SK-N-SH (cell line): ENCODE measurements around the gene DDX31. TPM values are rescaled to one million over a fixed set of nuclear protein-coding genes. Genes with fewer than 3 reads are reported as not detected.

ENCODE experiments used
- CTCF ChIA-PET: fragments of 300-600, 350-600 bp; formaldehyde crosslinking; extraction: SDS; loops from one replicate; lab custom pipeline; 2021; lab: Yijun Ruan, JAX
- POLR2A ChIA-PET: fragments of 350-600 bp; sonication (Branson Sonifier 250); formaldehyde crosslinking; extraction: SDS; loops from one replicate; lab custom pipeline; 2020; ENCODE audit warnings: antibody characterized with exemption, inconsistent platforms; lab: Yijun Ruan, JAX
- DNase-seq: peaks from one replicate; pipeline ENCODE4 v3.0.0; 2012
- H2AFZ ChIP-seq: fragments of 200-600 bp; sonication (generic); 2 replicates; pipeline ENCODE4 v1.8.1; 2016; ENCODE audit warnings: antibody characterized with exemption, mild to moderate bottlenecking, low read depth
- H3F3A ChIP-seq: fragments of 200-600 bp; sonication (generic); replicated peaks from 2 replicates; pipeline ENCODE3; 2016; ENCODE audit warnings: antibody characterized with exemption, mild to moderate bottlenecking; ENCODE audit not compliant: insufficient read depth
- H3K27ac ChIP-seq, 2 experiments: fragments of 200-500 bp in 1 of 2; fragments of 200-600 bp in 1 of 2; sonication (Bioruptor generic) in 1 of 2; sonication (generic), shearing (Covaris generic) in 1 of 2; 2 replicates each; pipeline versions ENCODE4 v1.5.1 to v1.6.1; 2014 to 2016; ENCODE audit warnings: low read depth in 2 of 2, inconsistent platforms in 1 of 2, low read length in 1 of 2, mild to moderate bottlenecking in 1 of 2, mixed read lengths in 1 of 2
- H3K27me3 ChIP-seq: fragments of 200-600 bp; sonication (generic), shearing (Covaris generic); 2 replicates; pipeline ENCODE4 v1.6.1; 2016; ENCODE audit warnings: mixed run types; ENCODE audit not compliant: insufficient read depth
- H3K36me3 ChIP-seq, 2 experiments: fragments of 200-500 bp in 1 of 2; fragments of 200-600 bp in 1 of 2; sonication (Bioruptor generic) in 1 of 2; sonication (generic) in 1 of 2; replicated peaks in 1 of 2; 2 replicates each; pipeline versions ENCODE3 to v1.5.1; 2014 to 2016; ENCODE audit warnings: low read length in 1 of 2, mild to moderate bottlenecking in 1 of 2; ENCODE audit not compliant: insufficient read depth in 2 of 2, control insufficient read depth in 1 of 2
- H3K4me1 ChIP-seq, 2 experiments: fragments of 200-500 bp in 1 of 2; fragments of 200-600 bp in 1 of 2; sonication (Bioruptor generic) in 1 of 2; sonication (generic), shearing (Covaris generic) in 1 of 2; 2 replicates each; pipeline versions ENCODE4 v1.5.1 to v1.6.1; 2014 to 2016; ENCODE audit warnings: low read depth in 1 of 2, low read length in 1 of 2, mixed run types in 1 of 2; ENCODE audit not compliant: insufficient read depth in 2 of 2, control insufficient read depth in 1 of 2
- H3K4me2 ChIP-seq: fragments of 200-600 bp; sonication (generic), shearing (Covaris generic); 2 replicates; pipeline ENCODE4 v1.6.1; 2017; ENCODE audit warnings: mixed run types
- H3K4me3 ChIP-seq, 2 experiments: fragments of 200-500 bp in 1 of 2; fragments of 200-600 bp in 1 of 2; sonication (Bioruptor generic) in 1 of 2; sonication (generic), shearing (Covaris generic) in 1 of 2; 2 replicates each; pipeline versions ENCODE4 v1.5.1 to v1.8.1; 2014 to 2016; ENCODE audit warnings: low read depth in 2 of 2, inconsistent platforms in 1 of 2, low read length in 1 of 2, mild to moderate bottlenecking in 1 of 2, mixed read lengths in 1 of 2, moderate library complexity in 1 of 2
- H3K79me2 ChIP-seq: fragments of 200-600 bp; sonication (generic); 2 replicates; pipeline ENCODE4 v1.8.1; 2017; ENCODE audit warnings: mild to moderate bottlenecking; ENCODE audit not compliant: insufficient read depth
- H3K9ac ChIP-seq: fragments of 200-600 bp; sonication (generic); 2 replicates; pipeline ENCODE4 v1.6.1; 2017; ENCODE audit warnings: mixed run types
- H3K9me2 ChIP-seq: fragments of 200-600 bp; sonication (generic); 2 replicates; pipeline ENCODE4 v1.6.1; 2017; ENCODE audit warnings: mixed run types
- H3K9me3 ChIP-seq: fragments of 200-600 bp; sonication (generic); 2 replicates; pipeline ENCODE4 v1.6.1; 2017; ENCODE audit warnings: mixed run types, mild to moderate bottlenecking, moderate library complexity
- H4K20me1 ChIP-seq: fragments of 200-600 bp; sonication (generic); 2 replicates; pipeline ENCODE4 v1.6.1; 2017; ENCODE audit warnings: mild to moderate bottlenecking, mixed run types; ENCODE audit not compliant: insufficient read depth
- EZH2phosphoT487 ChIP-seq: fragments of 200-600 bp; sonication (generic); IDR thresholded peaks from 2 replicates; pipeline ENCODE4 v1.6.1; 2017; ENCODE audit warnings: low read depth, mixed run types, mild to moderate bottlenecking, antibody characterized with exemption, moderate library complexity, borderline replicate concordance
- FOXJ3 ChIP-seq: sonication (generic); formaldehyde crosslinking; IDR thresholded peaks from 2 replicates; pipeline ENCODE4 v1.5.1; 2020; ENCODE audit warnings: mild to moderate bottlenecking, missing genetic modification reagents
- GATA2 ChIP-seq: sonication (generic); formaldehyde crosslinking; IDR thresholded peaks from 2 replicates; pipeline ENCODE4 v1.5.0; 2020; ENCODE audit warnings: mild to moderate bottlenecking, missing genetic modification reagents
- IRF3 ChIP-seq: fragments of 150-350 bp; IDR thresholded peaks from 2 replicates; pipeline ENCODE4 v1.6.1; 2016; ENCODE audit warnings: mild to moderate bottlenecking, low read depth, low read length
- MEF2A ChIP-seq: IDR thresholded peaks from 2 replicates; pipeline ENCODE4 v1.4.0; 2012; ENCODE audit warnings: low read depth, borderline replicate concordance
- MXI1 ChIP-seq: IDR thresholded peaks from 2 replicates; pipeline ENCODE4 v1.6.1; 2012; ENCODE audit warnings: mild to moderate bottlenecking, low read depth, low read length, improper control_type of control experiment
- NFIC ChIP-seq: IDR thresholded peaks from 2 replicates; pipeline ENCODE4 v1.4.0; 2012; ENCODE audit warnings: borderline replicate concordance
- POLR2AphosphoS5 ChIP-seq: IDR thresholded peaks from 2 replicates; pipeline ENCODE4 v1.6.1; 2012; ENCODE audit warnings: low read depth, low read length
- RCOR1 ChIP-seq: fragments of 150-350 bp; IDR thresholded peaks from 2 replicates; pipeline ENCODE4 v1.6.1; 2017; ENCODE audit warnings: antibody characterized with exemption, low read length
- RXRA ChIP-seq: IDR thresholded peaks from 2 replicates; pipeline ENCODE4 v1.4.0; 2012; ENCODE audit warnings: low read depth, mild to moderate bottlenecking, borderline replicate concordance
- SIN3A ChIP-seq: IDR thresholded peaks from 2 replicates; pipeline ENCODE4 v1.6.1; 2012; ENCODE audit warnings: low read depth, mild to moderate bottlenecking, low read length, moderate library complexity, borderline replicate concordance
- TAF1 ChIP-seq: IDR thresholded peaks from 2 replicates; pipeline ENCODE4 v1.6.1; 2012; ENCODE audit warnings: low read depth, mild to moderate bottlenecking, low read length, moderate library complexity, borderline replicate concordance
- USF1 ChIP-seq: IDR thresholded peaks from 2 replicates; pipeline ENCODE4 v1.4.0; 2012; ENCODE audit warnings: low read depth, borderline replicate concordance
- WGBS: methylation state at CpG from one replicate; pipeline ENCODE4 v1.1.6; 2017; ENCODE audit warnings: low lambda C conversion rate; 5-methylcytosine and 5-hydroxymethylcytosine counted together
- polyA plus RNA-seq, 3 experiments: library from polyadenylated mRNA; depleted of rRNA; stranded (reverse); fragments of >200 nt; gene quantifications; 2 replicates each; pipeline ENCODE4 v1.2.3, GENCODE V29; 2012
- TF ChIP-seq, protein P1 (sequence below): IDR thresholded peaks from 2 replicates; pipeline ENCODE4 v1.4.0; 2012; ENCODE audit warnings: low read depth
- TF ChIP-seq, protein P2 (sequence below): IDR thresholded peaks from 2 replicates; pipeline ENCODE4; 2012
- TF ChIP-seq, protein P3 (sequence below): fragments of 200-600 bp; sonication (generic); IDR thresholded peaks from 2 replicates; pipeline ENCODE4 v1.6.1; 2017; ENCODE audit warnings: antibody characterized with exemption, mild to moderate bottlenecking, moderate library complexity
- TF ChIP-seq, protein P4 (sequence below): IDR thresholded peaks from 2 replicates; pipeline ENCODE4 v1.6.1; 2012; ENCODE audit warnings: mild to moderate bottlenecking, low read depth, low read length, moderate library complexity

The DDX31 gene
- polyA plus RNA-seq, 1 of the 3 experiments (the other 2 are of a cell fraction), result 13.9 TPM

DNA sequence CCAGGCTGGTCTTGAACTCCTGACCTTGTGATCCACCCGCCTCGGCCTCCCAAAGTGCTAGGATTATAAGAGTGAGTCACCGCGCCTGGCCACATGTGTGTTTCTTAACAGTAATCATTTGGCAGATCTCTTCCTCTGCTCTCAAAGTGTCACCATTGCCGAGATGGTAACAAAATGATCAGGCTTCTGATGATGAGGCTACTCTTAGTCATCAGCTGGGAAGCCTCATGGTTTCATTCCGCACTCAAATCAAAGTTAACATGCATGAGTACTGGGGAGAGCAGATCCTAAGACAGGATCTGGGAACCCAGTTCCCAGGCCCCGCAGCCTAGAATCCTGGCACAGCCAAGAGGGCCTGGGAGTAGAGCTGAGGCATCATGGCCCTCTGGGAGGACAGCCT lies 60.0 kb downstream of the DDX31 start (continued):
- TF ChIP-seq, protein P1, sequence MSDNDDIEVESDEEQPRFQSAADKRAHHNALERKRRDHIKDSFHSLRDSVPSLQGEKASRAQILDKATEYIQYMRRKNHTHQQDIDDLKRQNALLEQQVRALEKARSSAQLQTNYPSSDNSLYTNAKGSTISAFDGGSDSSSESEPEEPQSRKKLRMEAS, result peak; percentile 44; the same call in 1 of the 2 replicates
- TF ChIP-seq, protein P2, sequence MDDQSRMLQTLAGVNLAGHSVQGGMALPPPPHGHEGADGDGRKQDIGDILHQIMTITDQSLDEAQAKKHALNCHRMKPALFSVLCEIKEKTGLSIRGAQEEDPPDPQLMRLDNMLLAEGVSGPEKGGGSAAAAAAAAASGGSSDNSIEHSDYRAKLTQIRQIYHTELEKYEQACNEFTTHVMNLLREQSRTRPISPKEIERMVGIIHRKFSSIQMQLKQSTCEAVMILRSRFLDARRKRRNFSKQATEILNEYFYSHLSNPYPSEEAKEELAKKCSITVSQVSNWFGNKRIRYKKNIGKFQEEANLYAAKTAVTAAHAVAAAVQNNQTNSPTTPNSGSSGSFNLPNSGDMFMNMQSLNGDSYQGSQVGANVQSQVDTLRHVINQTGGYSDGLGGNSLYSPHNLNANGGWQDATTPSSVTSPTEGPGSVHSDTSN, result peak; percentile 69
- TF ChIP-seq, protein P3, sequence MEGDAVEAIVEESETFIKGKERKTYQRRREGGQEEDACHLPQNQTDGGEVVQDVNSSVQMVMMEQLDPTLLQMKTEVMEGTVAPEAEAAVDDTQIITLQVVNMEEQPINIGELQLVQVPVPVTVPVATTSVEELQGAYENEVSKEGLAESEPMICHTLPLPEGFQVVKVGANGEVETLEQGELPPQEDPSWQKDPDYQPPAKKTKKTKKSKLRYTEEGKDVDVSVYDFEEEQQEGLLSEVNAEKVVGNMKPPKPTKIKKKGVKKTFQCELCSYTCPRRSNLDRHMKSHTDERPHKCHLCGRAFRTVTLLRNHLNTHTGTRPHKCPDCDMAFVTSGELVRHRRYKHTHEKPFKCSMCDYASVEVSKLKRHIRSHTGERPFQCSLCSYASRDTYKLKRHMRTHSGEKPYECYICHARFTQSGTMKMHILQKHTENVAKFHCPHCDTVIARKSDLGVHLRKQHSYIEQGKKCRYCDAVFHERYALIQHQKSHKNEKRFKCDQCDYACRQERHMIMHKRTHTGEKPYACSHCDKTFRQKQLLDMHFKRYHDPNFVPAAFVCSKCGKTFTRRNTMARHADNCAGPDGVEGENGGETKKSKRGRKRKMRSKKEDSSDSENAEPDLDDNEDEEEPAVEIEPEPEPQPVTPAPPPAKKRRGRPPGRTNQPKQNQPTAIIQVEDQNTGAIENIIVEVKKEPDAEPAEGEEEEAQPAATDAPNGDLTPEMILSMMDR, result no peak
- TF ChIP-seq MEF2A (no peak), MXI1 (no peak), RXRA (peak; percentile 82)

DNA sequence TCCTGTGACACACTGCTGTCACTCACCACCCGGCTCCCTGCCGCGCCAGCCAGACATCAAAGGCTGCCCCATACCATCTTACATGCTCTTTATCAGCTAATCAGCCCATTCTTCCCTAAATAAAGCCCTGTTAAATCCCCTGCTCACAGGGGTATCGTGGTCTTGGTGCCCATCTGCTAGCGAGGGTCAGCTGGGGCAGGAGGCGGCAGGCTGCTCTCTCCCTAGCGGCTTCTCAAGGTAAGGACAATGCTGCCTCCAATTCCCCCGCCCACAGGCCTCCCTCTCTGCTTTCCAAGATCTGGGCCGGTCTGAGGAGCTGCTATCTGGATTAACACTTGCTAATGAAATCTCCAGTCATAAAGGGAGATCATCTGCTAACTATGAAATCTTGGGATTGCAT lies 60.6 kb downstream of the DDX31 start:
- peaks cover 6% of the 10 kb centered on the region for H3F3A ChIP-seq
- peak overlapping the region in 1 of 2 experiments; percentile 77; a peak in 2 of 4 replicates for H3K27ac ChIP-seq
- H3K27me3 ChIP-seq, result no peaks in the 10 kb centered on the region
- no peaks in the 10 kb centered on the region for H3K79me2 ChIP-seq
- no peak overlapping the region for H3K9ac ChIP-seq
- H3K9me2 ChIP-seq, result no peaks in the 10 kb centered on the region
- DNase-seq, result no peak
- TF ChIP-seq RCOR1, result no peak
- no peak for TF ChIP-seq TAF1
- TF ChIP-seq GATA2 (CRISPR knock-in tag), result no peak
- TF ChIP-seq POLR2AphosphoS5, result no peak
- TF ChIP-seq EZH2phosphoT487, result no peak
- no peak for TF ChIP-seq SIN3A
- TF ChIP-seq MXI1, result no peak
- TF ChIP-seq, protein P4, sequence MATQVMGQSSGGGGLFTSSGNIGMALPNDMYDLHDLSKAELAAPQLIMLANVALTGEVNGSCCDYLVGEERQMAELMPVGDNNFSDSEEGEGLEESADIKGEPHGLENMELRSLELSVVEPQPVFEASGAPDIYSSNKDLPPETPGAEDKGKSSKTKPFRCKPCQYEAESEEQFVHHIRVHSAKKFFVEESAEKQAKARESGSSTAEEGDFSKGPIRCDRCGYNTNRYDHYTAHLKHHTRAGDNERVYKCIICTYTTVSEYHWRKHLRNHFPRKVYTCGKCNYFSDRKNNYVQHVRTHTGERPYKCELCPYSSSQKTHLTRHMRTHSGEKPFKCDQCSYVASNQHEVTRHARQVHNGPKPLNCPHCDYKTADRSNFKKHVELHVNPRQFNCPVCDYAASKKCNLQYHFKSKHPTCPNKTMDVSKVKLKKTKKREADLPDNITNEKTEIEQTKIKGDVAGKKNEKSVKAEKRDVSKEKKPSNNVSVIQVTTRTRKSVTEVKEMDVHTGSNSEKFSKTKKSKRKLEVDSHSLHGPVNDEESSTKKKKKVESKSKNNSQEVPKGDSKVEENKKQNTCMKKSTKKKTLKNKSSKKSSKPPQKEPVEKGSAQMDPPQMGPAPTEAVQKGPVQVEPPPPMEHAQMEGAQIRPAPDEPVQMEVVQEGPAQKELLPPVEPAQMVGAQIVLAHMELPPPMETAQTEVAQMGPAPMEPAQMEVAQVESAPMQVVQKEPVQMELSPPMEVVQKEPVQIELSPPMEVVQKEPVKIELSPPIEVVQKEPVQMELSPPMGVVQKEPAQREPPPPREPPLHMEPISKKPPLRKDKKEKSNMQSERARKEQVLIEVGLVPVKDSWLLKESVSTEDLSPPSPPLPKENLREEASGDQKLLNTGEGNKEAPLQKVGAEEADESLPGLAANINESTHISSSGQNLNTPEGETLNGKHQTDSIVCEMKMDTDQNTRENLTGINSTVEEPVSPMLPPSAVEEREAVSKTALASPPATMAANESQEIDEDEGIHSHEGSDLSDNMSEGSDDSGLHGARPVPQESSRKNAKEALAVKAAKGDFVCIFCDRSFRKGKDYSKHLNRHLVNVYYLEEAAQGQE, result no peak
- no peak for TF ChIP-seq USF1
- no peak for TF ChIP-seq NFIC
- no peak for TF ChIP-seq IRF3
- TF ChIP-seq FOXJ3 (CRISPR knock-in tag), result no peak
- TF ChIP-seq, protein P1, result no peak
- H3K36me3 ChIP-seq, result peaks cover 21 to 63% of the 10 kb centered on the region in 2 experiments
- no peak overlapping the region for H2AFZ ChIP-seq
- no peaks in the 10 kb centered on the region; a peak in 1 of 4 replicates for H3K4me1 ChIP-seq
- H3K4me3 ChIP-seq, result no peak overlapping the region
- no peaks in the 10 kb centered on the region for H3K9me3 ChIP-seq
- CTCF ChIA-PET, result interaction anchor here (0.7 kb wide), 1 partner anchor 197 kb away, joined by 3 read pairs; no protein-coding TSS in a partner anchor
- H3K4me2 ChIP-seq, result no peak overlapping the region
- POLR2A ChIA-PET, result no interaction called here
- WGBS, result 97% methylated on average over 9 of the region's 9 CpGs
- H4K20me1 ChIP-seq, result peaks cover 18% of the 10 kb centered on the region
